Measurements from ENCODE around the gene NUP85.
"Not testable (repeated sequence)": the region's sequence is repeated elsewhere in the genome, so short reads cannot be mapped to it uniquely, and the experiment has no call there.

The NUP85 gene

DNA sequence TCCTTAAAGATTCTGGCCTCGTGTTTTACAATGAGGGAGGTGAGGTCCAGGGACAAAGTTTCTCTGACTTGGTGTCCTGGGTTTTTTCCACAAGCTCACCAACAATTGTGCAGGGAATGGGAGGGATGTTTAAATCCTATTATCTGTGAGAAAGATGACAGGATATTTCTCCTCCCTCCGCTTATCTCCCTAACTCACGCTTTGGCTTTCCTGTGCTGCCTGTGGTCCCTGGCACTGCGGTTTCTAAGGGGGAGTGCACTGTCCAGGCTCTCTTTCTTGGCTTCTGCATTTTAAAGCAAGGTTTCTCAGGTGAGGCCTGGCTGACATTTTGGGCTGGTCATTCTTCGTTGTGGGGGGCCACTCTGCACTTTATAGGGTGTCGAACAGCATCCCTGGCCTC is 39.5 kb downstream of the NUP85 start:
- Mint-ChIP-seq H3K27ac (no peak overlapping the region), H3K4me1 (peaks cover 47% of the 10 kb centered on the region)

DNA sequence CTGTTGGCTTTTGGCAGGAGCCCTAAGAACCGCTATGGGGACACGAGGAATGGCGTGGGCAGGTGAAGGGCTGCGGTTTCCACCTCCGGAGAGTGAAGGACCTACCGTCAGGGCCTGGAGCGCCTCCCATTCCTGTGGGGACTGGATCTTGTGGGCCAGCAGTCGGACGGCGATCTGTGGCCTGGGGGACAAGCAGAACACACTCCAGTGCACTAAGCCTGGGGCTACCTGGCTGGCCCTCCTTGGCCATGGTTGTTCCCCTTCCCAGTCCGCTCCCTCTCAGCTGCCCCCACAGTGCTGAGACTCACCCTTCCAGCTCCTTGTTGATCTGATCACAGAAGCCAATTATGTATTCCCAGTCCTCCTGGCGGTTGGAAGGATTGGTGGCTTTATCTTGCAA is 40.9 kb downstream of the NUP85 start:
- H3K4me1 Mint-ChIP-seq: peaks cover 54% of the 10 kb centered on the region
- H3K36me3 Mint-ChIP-seq: peaks cover 10% of the 10 kb centered on the region
- no peaks in the 10 kb centered on the region for H3K9me3 Mint-ChIP-seq
- no peak overlapping the region for H3K4me3 Mint-ChIP-seq
- no peaks in the 10 kb centered on the region for H3K27me3 Mint-ChIP-seq
- H3K27ac Mint-ChIP-seq: peak overlapping the region; percentile 85

More for the DNA sequence above, 39.5 kb downstream of the NUP85 start:
- Mint-ChIP-seq H3K4me3 (no peak overlapping the region), H3K36me3 (peaks cover 10% of the 10 kb centered on the region), H3K27me3 (no peaks in the 10 kb centered on the region), H3K9me3 (no peaks in the 10 kb centered on the region)

- H3K27me3 Mint-ChIP-seq: no peaks in the 10 kb centered on the region
- H3K4me3 Mint-ChIP-seq: peak overlapping the region; percentile 96
- no peaks in the 10 kb centered on the region for H3K9me3 Mint-ChIP-seq
- peaks cover 69% of the 10 kb centered on the region for H3K4me1 Mint-ChIP-seq
- H3K36me3 Mint-ChIP-seq: peaks cover 11% of the 10 kb centered on the region
- peak overlapping the region; percentile 100 for H3K27ac Mint-ChIP-seq
Measured at GRCh38 chr17:75249564-75249963, 44.1 kb downstream of the NUP85 start.

- Mint-ChIP-seq H3K27ac (peak overlapping the region; percentile 100), H3K9me3 (no peaks in the 10 kb centered on the region), H3K27me3 (no peaks in the 10 kb centered on the region), H3K4me3 (peak overlapping the region; percentile 96), H3K36me3 (peaks cover 10% of the 10 kb centered on the region), H3K4me1 (peaks cover 72% of the 10 kb centered on the region)
Measured at GRCh38 chr17:75250009-75250471, 44.6 kb downstream of the NUP85 start.

DNA sequence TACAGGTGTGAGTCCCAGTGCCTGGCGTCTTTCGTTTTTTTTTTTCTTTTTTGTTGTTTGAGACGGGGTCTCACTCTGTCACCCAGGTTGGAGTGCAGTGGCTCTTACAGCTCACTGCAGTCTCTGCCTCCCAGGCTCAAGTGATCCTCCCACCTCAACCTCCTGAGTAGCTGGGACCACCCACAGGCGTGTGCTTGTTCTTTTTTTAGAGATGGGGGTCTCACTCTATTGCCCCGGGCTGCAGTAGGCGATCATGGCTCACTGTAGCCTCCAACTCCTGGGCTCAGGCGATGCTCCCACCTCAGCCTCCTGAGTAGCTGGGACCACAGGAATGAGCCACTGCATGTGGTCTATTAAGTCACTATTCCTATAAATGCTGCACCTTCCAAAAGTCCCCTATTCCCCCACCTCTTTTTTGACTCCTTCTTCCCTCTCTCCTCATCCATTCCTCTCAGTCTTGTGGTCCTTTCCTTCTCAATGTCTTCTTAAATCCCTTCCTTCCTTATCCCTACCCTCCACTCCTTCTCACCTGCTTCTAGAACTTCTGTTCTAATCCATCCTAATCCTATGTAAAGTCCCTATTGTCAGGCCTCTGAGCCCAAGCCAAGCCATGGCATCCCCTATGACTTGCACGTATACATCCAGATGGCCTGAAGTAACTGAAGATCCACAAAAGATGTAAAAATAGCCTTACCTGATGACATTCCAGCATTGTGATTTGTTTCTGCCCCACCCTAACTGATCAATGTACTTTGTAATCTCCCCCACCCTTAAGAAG is 46.7 kb downstream of the NUP85 start:
- H3K4me3 Mint-ChIP-seq: peak overlapping the region; percentile 69

GRCh38 chr17:75255954-75256698 is 50.6 kb downstream of the NUP85 start:
- Mint-ChIP-seq H3K27ac (peak overlapping the region; percentile 93), H3K4me1 (peaks cover 96% of the 10 kb centered on the region)
- not testable (repeated sequence) for H3K4me3 Mint-ChIP-seq, H3K27me3 Mint-ChIP-seq, H3K36me3 Mint-ChIP-seq, H3K9me3 Mint-ChIP-seq

More for the DNA sequence above, 46.7 kb downstream of the NUP85 start:
- Mint-ChIP-seq H3K9me3 (no peaks in the 10 kb centered on the region), H3K27me3 (no peaks in the 10 kb centered on the region), H3K36me3 (peaks cover 5% of the 10 kb centered on the region), H3K27ac (peak overlapping the region; percentile 90), H3K4me1 (peaks cover 88% of the 10 kb centered on the region)

- peak overlapping the region; percentile 42 for H3K4me3 Mint-ChIP-seq
- H3K27ac Mint-ChIP-seq: peak overlapping the region; percentile 93
- not testable (repeated sequence) for H3K9me3 Mint-ChIP-seq
Measured at GRCh38 chr17:75257228-75257627, 51.7 kb downstream of the NUP85 start.

GRCh38 chr17:75260641-75261335 is 55.3 kb downstream of the NUP85 start:
- peaks cover 9% of the 10 kb centered on the region for H3K36me3 Mint-ChIP-seq
- peak overlapping the region; percentile 100 for H3K4me3 Mint-ChIP-seq
- H3K27me3 Mint-ChIP-seq: no peaks in the 10 kb centered on the region
- peaks cover 54% of the 10 kb centered on the region for H3K4me1 Mint-ChIP-seq
- no peaks in the 10 kb centered on the region for H3K9me3 Mint-ChIP-seq
- peak overlapping the region; percentile 100 for H3K27ac Mint-ChIP-seq

More at GRCh38 chr17:75257228-75257627, 51.7 kb downstream of the NUP85 start:
- H3K36me3 Mint-ChIP-seq: peaks cover 10% of the 10 kb centered on the region
- H3K4me1 Mint-ChIP-seq: peaks cover 87% of the 10 kb centered on the region
- not testable (repeated sequence) for H3K27me3 Mint-ChIP-seq

GRCh38 chr17:75261336-75262111 is 56.0 kb downstream of the NUP85 start, which contains the start of the genes GGA3 and MRPS7:
TSS of gene GGA3 (minus strand) at chr17:75261606. CDS start at chr17:75261587, 19 bp downstream.
TSS of gene MRPS7 (plus strand) at chr17:75261879. CDS start at chr17:75261901, 22 bp downstream.
- H3K4me1 Mint-ChIP-seq: peaks cover 47% of the 10 kb centered on the region
- H3K36me3 Mint-ChIP-seq: peaks cover 9% of the 10 kb centered on the region
- peak within 1 kb of the TSS; percentile 100 for H3K4me3 Mint-ChIP-seq

DNA sequence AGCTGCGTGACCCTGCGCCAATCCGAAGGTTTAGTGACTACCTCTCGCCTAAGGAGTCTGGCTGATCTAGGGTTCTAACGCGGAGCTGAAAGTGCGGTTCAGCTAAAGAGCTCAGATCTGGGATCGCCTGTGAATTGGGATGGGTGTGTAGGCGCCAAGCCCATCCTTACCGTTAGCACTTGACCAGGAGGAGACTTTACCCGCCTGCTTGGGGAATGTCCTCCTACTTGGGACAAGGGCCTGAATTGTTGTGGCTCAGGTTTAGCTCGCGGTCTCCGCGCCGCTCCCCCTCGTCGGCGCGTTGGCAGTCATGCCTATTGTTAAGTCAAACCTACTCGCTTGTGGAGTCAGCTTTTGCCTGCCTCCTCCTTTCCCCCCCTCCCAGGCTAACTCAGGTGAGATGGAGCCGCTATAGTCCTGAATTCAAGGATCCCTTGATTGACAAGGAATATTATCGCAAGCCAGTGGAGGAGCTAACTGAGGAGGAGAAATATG is 56.7 kb downstream of the NUP85 start:
- peaks cover 41% of the 10 kb centered on the region for H3K4me1 Mint-ChIP-seq
- H3K27ac Mint-ChIP-seq: peak overlapping the region; percentile 100
- H3K36me3 Mint-ChIP-seq: peaks cover 11% of the 10 kb centered on the region
- H3K4me3 Mint-ChIP-seq: peak overlapping the region; percentile 100
- H3K9me3 Mint-ChIP-seq: no peaks in the 10 kb centered on the region
- no peaks in the 10 kb centered on the region for H3K27me3 Mint-ChIP-seq

More at GRCh38 chr17:75261336-75262111, 56.0 kb downstream of the NUP85 start, which contains the start of the genes GGA3 and MRPS7:
- Mint-ChIP-seq H3K9me3 (no peaks in the 10 kb centered on the region), H3K27me3 (no peaks in the 10 kb centered on the region), H3K27ac (peak within 1 kb of the TSS; percentile 100)

- Mint-ChIP-seq H3K36me3 (peaks cover 11% of the 10 kb centered on the region), H3K9me3 (no peaks in the 10 kb centered on the region), H3K27me3 (no peaks in the 10 kb centered on the region), H3K4me1 (peaks cover 35% of the 10 kb centered on the region), H3K27ac (peak overlapping the region; percentile 100), H3K4me3 (peak overlapping the region; percentile 100)
Measured at GRCh38 chr17:75263055-75263454, 57.6 kb downstream of the NUP85 start.

DNA sequence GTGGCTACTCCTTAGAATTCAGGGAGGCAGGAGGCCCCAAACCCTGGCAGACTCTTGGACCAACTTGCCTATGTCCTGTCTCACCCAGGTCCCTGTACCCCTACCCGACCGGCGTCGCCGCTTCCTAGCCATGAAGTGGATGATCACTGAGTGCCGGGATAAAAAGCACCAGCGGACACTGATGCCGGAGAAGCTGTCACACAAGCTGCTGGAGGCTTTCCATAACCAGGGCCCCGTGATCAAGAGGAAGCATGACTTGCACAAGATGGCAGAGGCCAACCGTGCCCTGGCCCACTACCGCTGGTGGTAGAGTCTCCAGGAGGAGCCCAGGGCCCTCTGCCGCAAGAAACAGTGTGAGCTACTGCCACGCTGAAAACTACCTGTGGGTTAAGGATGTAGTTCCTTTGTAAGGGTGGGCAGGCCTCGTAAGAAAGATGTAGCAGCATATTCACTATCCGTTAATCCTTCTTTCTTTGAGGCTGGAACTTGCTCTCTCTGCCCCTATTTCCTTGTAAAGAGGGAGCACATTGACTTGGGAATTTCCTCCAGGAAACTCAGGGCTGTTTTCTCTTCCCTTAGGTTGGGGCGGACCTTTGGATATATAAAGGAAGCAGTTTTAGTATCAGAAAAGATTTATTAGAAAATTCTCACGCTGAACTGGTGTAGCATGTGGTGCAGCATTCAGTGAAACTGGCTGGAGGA is 60.3 kb downstream of the NUP85 start:
- Mint-ChIP-seq H3K4me3 (no peak overlapping the region), H3K36me3 (peaks cover 7% of the 10 kb centered on the region), H3K27me3 (no peaks in the 10 kb centered on the region), H3K4me1 (peaks cover 22% of the 10 kb centered on the region), H3K27ac (no peak overlapping the region), H3K9me3 (no peaks in the 10 kb centered on the region)

DNA sequence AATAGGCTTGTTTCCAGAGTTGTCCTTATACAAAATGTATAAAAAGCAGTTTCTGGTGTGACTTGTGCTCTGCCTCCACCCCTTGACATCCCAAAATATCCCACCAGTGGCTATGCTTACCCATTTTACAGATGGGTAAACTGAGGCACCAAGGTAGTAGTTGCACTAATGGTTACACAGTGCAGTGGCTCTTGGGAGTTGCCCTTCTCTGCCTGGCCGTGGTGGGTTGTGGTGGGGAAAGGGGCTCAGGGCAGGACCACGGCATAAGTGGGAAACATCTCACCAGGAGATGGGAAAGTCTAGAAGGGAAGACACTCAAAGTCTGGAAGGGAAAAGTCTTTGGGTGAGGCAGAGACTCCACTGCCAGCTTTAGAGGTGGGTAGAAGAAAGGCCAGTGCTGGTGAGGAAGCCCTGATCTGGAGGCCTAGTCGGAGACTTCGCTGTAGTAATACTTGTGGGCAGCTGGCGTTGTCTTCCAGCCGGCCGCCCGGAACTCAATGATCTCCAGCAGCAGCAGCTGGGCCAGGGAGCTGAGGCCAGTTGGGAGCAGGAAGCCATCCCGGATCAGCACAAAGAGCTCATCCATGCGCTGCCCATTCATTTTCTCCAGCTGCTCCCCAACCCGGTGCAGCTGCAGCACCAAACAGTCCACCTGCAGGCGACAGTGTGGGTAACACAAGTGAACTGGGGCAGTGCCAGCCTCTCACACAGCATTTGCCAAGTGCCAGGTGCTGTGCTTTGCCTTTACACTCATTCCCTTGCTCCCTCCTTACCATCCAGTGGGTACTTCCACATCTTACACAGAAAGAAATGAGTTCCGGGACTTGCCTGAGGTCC is 61.1 kb downstream of the NUP85 start:
- H3K27me3 Mint-ChIP-seq: no peaks in the 10 kb centered on the region
- no peaks in the 10 kb centered on the region for H3K9me3 Mint-ChIP-seq
- H3K27ac Mint-ChIP-seq: peak overlapping the region; percentile 79
- H3K4me3 Mint-ChIP-seq: no peak overlapping the region
- H3K36me3 Mint-ChIP-seq: peaks cover 6% of the 10 kb centered on the region
- peaks cover 22% of the 10 kb centered on the region for H3K4me1 Mint-ChIP-seq

DNA sequence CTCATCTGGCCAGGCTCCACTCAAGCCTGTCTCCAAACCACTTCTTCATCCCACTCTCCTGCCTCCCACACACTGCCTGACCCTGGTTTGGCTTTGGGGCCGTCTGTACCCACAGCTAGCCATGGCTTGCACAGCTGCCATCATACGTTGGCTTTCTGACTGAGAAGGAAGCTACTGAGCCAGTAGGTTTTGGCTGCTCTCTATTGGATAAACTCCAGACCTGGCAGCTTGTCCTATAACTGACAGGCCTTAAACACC is 61.6 kb downstream of the NUP85 start:
- H3K36me3 Mint-ChIP-seq: peaks cover 8% of the 10 kb centered on the region
- H3K4me3 Mint-ChIP-seq: no peak overlapping the region
- H3K27me3 Mint-ChIP-seq: no peaks in the 10 kb centered on the region
- no peaks in the 10 kb centered on the region for H3K9me3 Mint-ChIP-seq
- H3K27ac Mint-ChIP-seq: peak overlapping the region; percentile 79
- H3K4me1 Mint-ChIP-seq: peaks cover 27% of the 10 kb centered on the region

All from activated naive CD4-positive, alpha-beta T cell treated with anti-CD3 and anti-CD28 coated beads, Interleukin-2, amount 50 U/mL, for 24 hours (primary cell).